Measurements from ENCODE around the gene C11orf98.
"Not testable (repeated sequence)": the region's sequence is repeated elsewhere in the genome, so short reads cannot be mapped to it uniquely, and the experiment has no call there.

C11orf98 gene

GRCh38 chr11:62648967-62649364 lies 16.0 kb downstream of the C11orf98 start:
- no peak for DNase-seq

GRCh38 chr11:62648185-62648966 lies 16.6 kb downstream of the C11orf98 start:
- no peak for DNase-seq

GRCh38 chr11:62647609-62648005 lies 17.4 kb downstream of the C11orf98 start:
- DNase-seq, result no peak

GRCh38 chr11:62646825-62647608 lies 18.0 kb downstream of the C11orf98 start:
- DNase-seq, result no peak

DNA sequence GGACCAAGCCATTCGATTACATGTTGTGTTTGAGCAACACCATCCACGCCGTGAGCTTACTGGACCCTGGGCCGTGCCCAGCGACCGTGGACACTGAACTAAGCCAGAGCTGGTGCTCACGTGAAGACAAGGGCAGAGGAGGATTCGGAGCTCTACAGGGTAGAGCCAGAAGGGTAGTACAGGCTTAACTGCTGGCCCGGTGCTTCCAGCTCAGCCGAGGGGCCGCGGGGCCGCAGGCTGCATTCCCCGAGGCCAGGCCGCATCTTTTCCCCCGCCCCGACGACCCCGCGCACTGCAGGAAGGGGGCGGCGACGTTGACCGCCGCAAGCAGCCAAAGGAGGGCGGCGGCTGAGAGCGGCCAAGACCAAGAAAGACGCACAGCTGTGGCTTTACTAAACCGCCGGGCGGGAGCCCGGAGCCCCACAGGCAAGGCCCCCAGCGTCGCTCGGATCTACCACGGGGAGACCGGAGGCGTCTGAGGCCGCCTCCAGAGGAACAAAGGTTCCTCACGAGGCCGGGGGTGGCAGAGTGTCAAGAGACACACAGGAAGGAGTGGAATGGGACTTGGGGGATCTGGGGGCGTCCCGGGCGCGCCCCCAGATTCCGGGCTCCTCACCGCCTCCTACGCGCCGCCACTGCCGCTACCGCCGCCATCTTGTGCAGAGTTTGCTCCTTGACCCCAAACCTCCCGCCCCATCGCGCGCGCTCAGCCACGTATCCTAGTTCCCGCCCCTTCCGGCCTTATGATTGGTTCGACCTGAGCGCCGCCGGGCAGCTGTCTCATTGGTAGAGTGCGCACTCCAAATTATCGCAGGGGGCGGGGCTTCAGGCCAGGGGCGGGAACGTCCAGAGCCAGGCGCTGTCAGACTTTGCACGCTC lies 18.8 kb downstream of the C11orf98 start, which contains the start of gene GANAB:
Gene GANAB, minus strand, starts transcription at position 668 of the 879 bp plus-strand sequence. Its CDS starts 14 bp downstream, at position 654.
- peak; percentile 99 for DNase-seq

- DNase-seq, result no peak
Observed at GRCh38 chr11:62645671-62645945, 19.4 kb downstream of the C11orf98 start.

DNA sequence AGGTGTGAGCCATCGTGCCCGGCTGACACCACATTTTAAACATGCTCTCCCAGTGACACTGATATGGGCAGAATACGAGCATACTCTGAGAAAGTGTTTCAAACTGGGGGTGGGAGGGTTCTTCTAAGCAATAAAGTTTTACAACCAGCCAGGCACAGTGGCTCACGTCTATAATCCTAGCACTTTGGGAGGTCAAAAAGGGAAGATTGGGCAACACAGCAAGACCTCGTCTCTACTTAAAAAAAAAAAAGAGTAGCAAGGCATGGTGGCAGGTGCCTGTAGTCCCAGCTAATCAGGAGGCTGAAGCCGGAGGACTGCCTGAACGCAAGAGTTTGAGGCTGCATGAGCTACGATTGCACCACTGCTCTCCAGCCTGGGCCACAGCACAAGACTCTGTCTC lies 20.8 kb downstream of the C11orf98 start:
- no peak for DNase-seq

- DNase-seq, result no peak
Observed at GRCh38 chr11:62632492-62632891, 32.5 kb downstream of the C11orf98 start.

DNA sequence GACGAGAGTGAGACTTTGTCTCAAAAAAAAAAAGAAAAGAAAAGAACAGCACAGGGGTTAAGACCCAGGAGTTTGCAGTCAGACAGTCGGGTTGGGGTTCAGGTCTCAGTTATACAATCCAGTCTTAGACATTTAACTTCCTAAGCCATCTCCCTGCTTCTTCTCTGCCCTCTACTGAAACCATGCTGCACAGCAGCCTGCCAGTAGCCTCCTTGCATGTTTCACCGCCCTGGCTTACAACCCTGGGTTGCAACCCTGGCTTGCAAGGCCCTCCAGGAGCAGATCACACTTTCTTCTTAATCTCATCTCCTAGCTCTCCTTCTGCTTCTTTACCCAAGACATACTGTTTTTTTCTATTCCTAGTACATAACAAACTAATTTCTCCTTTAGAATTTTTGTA lies 37.3 kb downstream of the C11orf98 start:
- no peak for DNase-seq

DNA sequence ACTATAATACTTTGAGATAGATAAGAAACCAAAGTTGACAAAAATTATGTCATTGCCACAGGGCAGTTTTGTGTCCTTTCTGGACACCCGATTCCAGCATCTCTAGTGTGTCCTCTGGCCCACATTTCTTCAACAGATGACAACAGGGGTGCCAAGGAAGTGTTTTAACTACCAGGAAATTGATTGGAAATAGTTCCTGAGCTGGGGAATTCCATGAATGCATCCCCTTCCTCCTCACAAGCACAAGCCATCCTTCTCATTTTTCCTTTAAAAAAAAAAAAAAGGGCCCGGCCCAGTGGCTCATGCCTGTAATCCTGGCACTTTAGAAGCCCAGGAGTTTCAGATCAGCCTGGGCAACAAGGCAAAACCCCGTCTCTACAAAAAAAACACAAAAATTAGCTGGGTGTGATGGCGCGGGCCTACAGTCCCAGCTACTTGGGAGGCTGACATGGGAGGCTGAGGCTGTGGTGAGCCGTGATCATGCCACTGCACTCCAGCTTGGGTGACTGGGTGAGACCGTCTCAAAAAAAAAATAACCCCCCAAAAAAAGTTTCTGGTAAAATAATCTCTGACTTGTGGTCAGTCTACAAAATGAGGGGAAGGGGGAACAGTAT lies 42.4 kb downstream of the C11orf98 start:
- DNase-seq, result no peak

DNA sequence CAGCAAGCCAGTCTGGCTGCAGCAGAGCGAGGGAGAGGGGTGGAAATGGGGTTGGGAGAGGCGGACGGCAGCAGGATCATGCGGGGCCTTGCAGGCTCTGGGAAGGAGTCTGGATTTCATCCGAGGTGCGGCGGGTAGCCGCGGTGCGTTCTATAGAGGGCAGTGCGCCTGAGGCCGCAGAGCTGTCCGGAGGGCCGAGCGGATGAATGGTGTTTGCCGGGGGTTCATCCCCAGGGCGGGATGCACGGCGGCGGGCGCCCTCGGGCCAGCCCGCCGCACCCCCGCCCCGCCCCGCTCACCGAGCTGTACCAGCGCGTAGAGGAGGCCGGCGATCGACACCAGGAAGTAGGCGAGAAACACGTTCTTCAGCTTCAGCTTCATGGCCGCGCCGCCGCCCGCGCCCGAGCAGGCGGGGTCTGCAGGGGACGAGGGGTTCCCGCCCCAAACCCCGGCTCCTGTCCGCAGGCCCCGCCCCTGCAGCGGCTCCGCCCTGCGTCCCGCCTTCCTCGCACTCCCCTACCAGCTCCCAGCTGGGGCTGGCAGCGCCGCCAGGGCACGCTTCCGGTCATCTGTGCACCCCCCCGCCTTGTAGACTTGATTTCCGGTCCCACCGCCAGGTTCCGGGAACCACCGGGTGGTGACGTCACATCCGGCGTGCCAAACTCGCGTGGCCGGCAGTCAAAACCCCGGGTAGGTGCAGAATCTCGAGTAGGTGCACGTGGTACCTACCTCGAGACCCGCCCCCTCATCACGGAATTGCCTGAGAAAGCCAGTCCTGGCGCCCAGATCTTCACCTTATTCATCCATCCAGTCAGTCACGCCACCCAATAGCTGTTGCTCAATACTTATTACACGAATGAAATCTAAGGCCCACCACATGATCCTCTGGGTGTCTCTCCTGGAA lies 43.2 kb downstream of the C11orf98 start, which contains the start of gene B3GAT3:
Gene B3GAT3, minus strand, starts transcription at position 420 of the 904 bp plus-strand sequence. Its CDS starts 39 bp downstream, at position 381.
- peak; percentile 99 for DNase-seq

- no peak for DNase-seq
Observed at GRCh38 chr11:62621027-62621566, 43.9 kb downstream of the C11orf98 start.

DNA sequence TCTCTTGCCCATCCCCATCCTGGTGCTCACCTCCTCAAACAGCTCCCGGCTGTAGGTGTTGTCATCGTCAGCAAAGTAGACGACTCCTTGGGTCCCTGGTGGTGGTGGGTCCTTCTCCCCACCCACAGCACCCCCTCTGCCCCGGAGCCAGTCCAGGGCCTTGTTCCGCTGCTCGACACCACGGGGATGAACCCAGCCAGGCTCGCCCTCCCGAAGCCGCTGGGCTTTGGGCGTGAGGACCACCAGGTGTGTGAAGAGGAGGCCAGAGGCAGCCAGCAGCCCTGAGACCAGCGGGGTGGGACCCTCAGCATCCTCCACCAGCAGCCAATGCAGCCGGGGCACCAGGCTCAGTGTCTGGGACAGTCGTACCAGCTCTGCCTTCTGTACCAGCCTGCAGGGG lies 48.1 kb downstream of the C11orf98 start:
- not testable (repeated sequence) for DNase-seq

DNA sequence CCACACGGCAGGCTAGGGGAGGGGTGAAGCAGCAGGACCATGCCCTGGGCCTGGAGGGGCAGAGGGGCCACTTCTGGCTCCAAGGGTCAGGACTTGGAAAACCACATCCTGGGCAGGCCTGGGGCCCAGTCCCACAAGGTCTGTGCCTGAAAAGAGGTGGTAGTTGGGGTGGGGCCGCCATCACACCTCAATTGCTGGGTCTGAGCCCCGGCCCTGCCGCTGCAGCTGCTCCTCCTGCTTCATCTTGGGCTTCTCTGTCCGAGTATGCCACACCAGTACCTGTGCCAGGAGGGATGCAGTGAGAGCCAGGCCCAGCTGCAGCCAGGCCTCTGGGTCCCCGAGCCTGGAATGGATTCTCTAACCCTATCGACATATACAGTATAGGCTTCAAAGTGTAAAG lies 49.5 kb downstream of the C11orf98 start:
- no peak for DNase-seq

GRCh38 chr11:62614275-62614674 lies 50.7 kb downstream of the C11orf98 start:
- DNase-seq, result no peak

DNA sequence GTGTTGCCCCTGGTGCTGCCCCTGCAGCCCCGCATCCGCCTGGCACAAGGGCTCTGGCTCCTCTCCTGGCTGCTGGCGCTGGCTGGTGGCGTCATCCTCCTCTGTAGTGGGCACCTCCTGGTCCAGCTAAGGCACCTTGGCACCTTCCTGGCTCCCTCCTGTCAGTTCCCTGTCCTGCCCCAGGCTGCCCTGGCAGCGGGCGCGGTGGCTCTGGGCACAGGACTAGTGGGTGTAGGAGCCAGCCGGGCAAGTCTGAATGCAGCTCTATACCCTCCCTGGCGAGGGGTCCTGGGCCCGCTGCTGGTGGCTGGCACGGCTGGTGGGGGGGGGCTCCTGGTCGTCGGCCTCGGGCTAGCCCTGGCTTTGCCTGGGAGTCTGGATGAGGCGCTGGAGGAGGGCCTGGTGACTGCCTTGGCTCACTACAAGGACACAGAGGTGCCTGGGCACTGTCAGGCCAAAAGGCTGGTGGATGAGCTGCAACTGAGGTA lies 51.7 kb downstream of the C11orf98 start:
- no peak for DNase-seq

All from CD4-positive, alpha-beta T cell treated with Interleukin-17A for 1 hour (primary cell).